DOHH2 (cell line): ENCODE results near the gene L3MBTL4.
"Not testable (repeated sequence)": the region's sequence is repeated elsewhere in the genome, so short reads cannot be mapped to it uniquely, and the experiment has no call there.

ENCODE experiments used
- H3F3A ChIP-seq: fragments of 200-600 bp; sonication (generic), shearing (Covaris generic); 2 replicates; pipeline ENCODE4 v1.6.0; 2016; ENCODE audit warnings: antibody characterized with exemption, mild to moderate bottlenecking; ENCODE audit not compliant: control insufficient read depth, insufficient read depth
- H3K27ac ChIP-seq: fragments of 200-600 bp; sonication (generic); 2 replicates; pipeline ENCODE4 v1.5.1; 2014; ENCODE audit warnings: low read depth, mild to moderate bottlenecking, low read length, moderate library complexity
- H3K27me3 ChIP-seq: fragments of 200-600 bp; sonication (generic); 2 replicates; pipeline ENCODE4 v1.6.1; 2014; ENCODE audit warnings: mild to moderate bottlenecking, low read length, mixed read lengths; ENCODE audit not compliant: control insufficient read depth
- H3K36me3 ChIP-seq: fragments of 200-600 bp; sonication (generic); 2 replicates; pipeline ENCODE4 v1.6.1; 2014; ENCODE audit warnings: mild to moderate bottlenecking, low read length, moderate library complexity, mixed read lengths; ENCODE audit not compliant: control insufficient read depth
- H3K4me1 ChIP-seq: fragments of 200-600 bp; sonication (generic); 2 replicates; pipeline ENCODE4 v1.6.1; 2014; ENCODE audit warnings: mild to moderate bottlenecking, low read length, mixed read lengths; ENCODE audit not compliant: control insufficient read depth
- H3K4me2 ChIP-seq: fragments of 200-600 bp; sonication (generic); 2 replicates; pipeline ENCODE4 v1.6.0; 2014; ENCODE audit warnings: mild to moderate bottlenecking, low read length, moderate library complexity
- H3K4me3 ChIP-seq: fragments of 200-600 bp; sonication (generic); 2 replicates; pipeline ENCODE4 v1.5.1; 2014; ENCODE audit warnings: mild to moderate bottlenecking, low read length, mixed read lengths
- H3K79me2 ChIP-seq: fragments of 200-600 bp; sonication (generic); 2 replicates; pipeline ENCODE4 v1.6.1; 2014; ENCODE audit warnings: mild to moderate bottlenecking, low read length, mixed read lengths; ENCODE audit not compliant: control insufficient read depth
- H3K9me2 ChIP-seq: fragments of 200-600 bp; sonication (generic); replicated peaks from 2 replicates; pipeline ENCODE4 v1.6.1; 2014; ENCODE audit warnings: mild to moderate bottlenecking, low read length, mixed read lengths; ENCODE audit not compliant: control insufficient read depth
- H3K9me3 ChIP-seq: fragments of 200-600 bp; sonication (generic); 2 replicates; pipeline ENCODE4 v1.6.1; 2014; ENCODE audit warnings: antibody characterized with exemption, low read length, mixed read lengths; ENCODE audit not compliant: control insufficient read depth, insufficient read depth
- H4K20me1 ChIP-seq: fragments of 200-600 bp; sonication (generic); 2 replicates; pipeline ENCODE4 v1.6.0; 2014; ENCODE audit warnings: low read depth, mild to moderate bottlenecking, antibody characterized with exemption, low read length, moderate library complexity; ENCODE audit not compliant: control insufficient read depth, insufficient read depth
- EZH2phosphoT487 ChIP-seq: fragments of 200-600 bp; sonication (generic); IDR thresholded peaks from 2 replicates; pipeline ENCODE4 v1.6.1; 2017; ENCODE audit warnings: borderline replicate concordance, mild to moderate bottlenecking, antibody characterized with exemption, low read length, moderate library complexity, mixed read lengths
- TF ChIP-seq, protein P1 (sequence below): fragments of 200-600 bp; sonication (generic); IDR thresholded peaks from one replicate; pipeline ENCODE4 v1.5.1; 2014; ENCODE audit warnings: antibody characterized with exemption, mild to moderate bottlenecking, low read depth, low read length; ENCODE audit not compliant: poor library complexity, severe bottlenecking

L3MBTL4 gene

DNA sequence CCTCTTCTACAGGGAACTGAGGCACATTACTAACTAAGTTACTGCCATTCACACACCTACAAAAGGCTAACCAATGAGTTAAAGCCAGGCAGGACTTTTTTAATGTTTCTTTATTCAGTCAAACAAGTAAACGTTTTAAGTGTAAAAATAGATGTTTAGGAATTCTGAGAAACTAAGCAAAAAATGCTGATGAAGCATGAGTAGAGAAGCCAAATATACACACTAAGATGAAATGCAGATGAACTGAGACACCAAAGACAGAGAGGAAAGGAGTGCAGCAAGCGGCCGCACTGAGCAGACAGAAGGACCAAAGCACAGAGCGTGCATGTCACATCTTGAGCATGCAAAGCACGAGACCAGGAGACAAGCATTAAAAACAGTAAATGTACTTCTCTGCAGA is 17.9 kb downstream of the L3MBTL4 start:
- Histone ChIP-seq H3K4me1 (no peaks in the 10 kb centered on the region), H3K27me3 (no peaks in the 10 kb centered on the region), H3K27ac (no peak overlapping the region), H3F3A (no peaks in the 10 kb centered on the region), H3K79me2 (no peaks in the 10 kb centered on the region), H3K9me3 (no peaks in the 10 kb centered on the region), H3K4me2 (no peak overlapping the region), H3K9me2 (no peaks in the 10 kb centered on the region), H3K36me3 (no peaks in the 10 kb centered on the region), H4K20me1 (no peaks in the 10 kb centered on the region), H3K4me3 (no peak overlapping the region)
- TF ChIP-seq, protein P1, sequence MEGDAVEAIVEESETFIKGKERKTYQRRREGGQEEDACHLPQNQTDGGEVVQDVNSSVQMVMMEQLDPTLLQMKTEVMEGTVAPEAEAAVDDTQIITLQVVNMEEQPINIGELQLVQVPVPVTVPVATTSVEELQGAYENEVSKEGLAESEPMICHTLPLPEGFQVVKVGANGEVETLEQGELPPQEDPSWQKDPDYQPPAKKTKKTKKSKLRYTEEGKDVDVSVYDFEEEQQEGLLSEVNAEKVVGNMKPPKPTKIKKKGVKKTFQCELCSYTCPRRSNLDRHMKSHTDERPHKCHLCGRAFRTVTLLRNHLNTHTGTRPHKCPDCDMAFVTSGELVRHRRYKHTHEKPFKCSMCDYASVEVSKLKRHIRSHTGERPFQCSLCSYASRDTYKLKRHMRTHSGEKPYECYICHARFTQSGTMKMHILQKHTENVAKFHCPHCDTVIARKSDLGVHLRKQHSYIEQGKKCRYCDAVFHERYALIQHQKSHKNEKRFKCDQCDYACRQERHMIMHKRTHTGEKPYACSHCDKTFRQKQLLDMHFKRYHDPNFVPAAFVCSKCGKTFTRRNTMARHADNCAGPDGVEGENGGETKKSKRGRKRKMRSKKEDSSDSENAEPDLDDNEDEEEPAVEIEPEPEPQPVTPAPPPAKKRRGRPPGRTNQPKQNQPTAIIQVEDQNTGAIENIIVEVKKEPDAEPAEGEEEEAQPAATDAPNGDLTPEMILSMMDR, result no peak
- TF ChIP-seq EZH2phosphoT487, result no peak

DNA sequence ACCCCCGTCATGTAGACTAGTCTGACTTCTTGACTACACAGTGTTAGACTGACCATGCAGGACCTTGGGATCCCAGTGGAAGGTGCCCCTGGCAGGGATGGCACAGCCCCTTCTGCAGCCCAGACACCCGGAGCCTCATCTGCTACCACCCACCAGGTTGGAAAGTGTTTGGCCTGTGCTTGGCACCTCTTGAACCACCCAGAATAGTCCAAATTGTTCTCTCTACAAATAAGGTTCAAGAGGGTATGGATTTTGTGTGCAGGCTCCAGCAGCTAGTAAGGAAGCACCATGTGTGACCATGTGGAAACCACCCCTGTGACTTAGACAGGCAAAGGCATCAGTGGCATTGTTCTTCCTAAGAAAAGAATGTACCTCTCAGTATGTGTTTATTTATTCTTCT is 18.4 kb downstream of the L3MBTL4 start:
- Histone ChIP-seq H3K4me1 (no peaks in the 10 kb centered on the region), H3K9me2 (no peaks in the 10 kb centered on the region), H3K36me3 (no peaks in the 10 kb centered on the region), H3K4me3 (no peak overlapping the region), H3K9me3 (no peaks in the 10 kb centered on the region), H3K27ac (no peak overlapping the region), H3K27me3 (no peaks in the 10 kb centered on the region), H3K79me2 (no peaks in the 10 kb centered on the region), H3F3A (no peaks in the 10 kb centered on the region), H3K4me2 (no peak overlapping the region), H4K20me1 (no peaks in the 10 kb centered on the region)
- TF ChIP-seq, protein P1, result no peak

DNA sequence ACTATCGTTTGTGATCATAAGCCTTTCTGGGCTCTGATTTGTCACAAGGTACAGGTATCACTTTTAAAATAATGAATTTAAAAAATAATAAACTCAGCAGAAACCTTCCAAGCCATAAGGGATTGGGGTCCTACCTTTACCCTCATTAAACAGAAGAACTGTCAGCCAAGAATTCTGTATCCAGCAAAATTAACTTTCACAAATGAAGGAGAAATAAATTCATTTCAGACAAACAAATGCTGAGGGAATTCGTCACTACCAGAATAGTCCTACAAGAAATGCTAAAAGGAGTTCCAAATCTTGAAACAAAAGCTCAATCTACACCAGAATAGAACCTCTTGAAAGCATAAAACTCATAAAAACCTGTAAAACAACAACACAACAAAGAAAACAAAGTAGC is 25.7 kb downstream of the L3MBTL4 start:
- H3K4me2 ChIP-seq, result no peak overlapping the region
- no peaks in the 10 kb centered on the region for H3K4me1 ChIP-seq
- H4K20me1 ChIP-seq, result no peaks in the 10 kb centered on the region
- H3K4me3 ChIP-seq, result no peak overlapping the region
- H3F3A ChIP-seq, result no peaks in the 10 kb centered on the region
- no peaks in the 10 kb centered on the region for H3K27me3 ChIP-seq
- H3K36me3 ChIP-seq, result no peaks in the 10 kb centered on the region
- no peaks in the 10 kb centered on the region for H3K9me3 ChIP-seq
- no peak for TF ChIP-seq EZH2phosphoT487
- TF ChIP-seq, protein P1, result no peak
- H3K9me2 ChIP-seq, result no peaks in the 10 kb centered on the region
- no peaks in the 10 kb centered on the region for H3K79me2 ChIP-seq
- H3K27ac ChIP-seq, result no peak overlapping the region

DNA sequence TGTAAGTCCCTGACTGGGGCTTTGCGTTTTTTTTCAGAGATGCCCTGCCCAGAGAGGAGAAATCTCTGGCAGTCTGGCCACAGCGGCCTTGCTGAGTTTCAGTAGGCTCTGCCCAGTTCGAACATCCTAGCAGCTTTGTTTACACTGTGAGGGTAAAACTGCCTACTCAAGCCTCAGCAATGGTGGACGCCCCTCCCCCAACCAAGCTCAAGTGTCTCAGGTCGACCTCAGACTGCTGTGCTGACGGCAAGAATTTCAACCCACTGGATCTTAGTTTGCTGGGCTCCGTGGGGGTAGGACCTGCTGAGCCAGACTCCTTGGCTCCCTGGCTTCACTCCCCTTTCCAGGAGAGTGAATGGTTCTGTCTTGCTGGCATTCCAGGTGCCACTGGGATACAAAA is 31.7 kb downstream of the L3MBTL4 start:
- H3K27ac ChIP-seq, result no peak overlapping the region
- H3K4me1 ChIP-seq, result no peaks in the 10 kb centered on the region
- H4K20me1 ChIP-seq, result no peaks in the 10 kb centered on the region
- H3F3A ChIP-seq, result no peaks in the 10 kb centered on the region
- no peak for TF ChIP-seq EZH2phosphoT487
- TF ChIP-seq, protein P1, result no peak
- H3K4me2 ChIP-seq, result no peak overlapping the region
- no peaks in the 10 kb centered on the region for H3K27me3 ChIP-seq
- H3K79me2 ChIP-seq, result no peaks in the 10 kb centered on the region
- H3K36me3 ChIP-seq, result no peaks in the 10 kb centered on the region
- H3K4me3 ChIP-seq, result no peak overlapping the region
- no peaks in the 10 kb centered on the region for H3K9me2 ChIP-seq
- H3K9me3 ChIP-seq, result no peaks in the 10 kb centered on the region

GRCh38 chr18:6377473-6377872 is 37.2 kb downstream of the L3MBTL4 start:
- H3K9me3 ChIP-seq, H3K27ac ChIP-seq, H3K4me3 ChIP-seq, H3K4me2 ChIP-seq, H3K79me2 ChIP-seq, H3K36me3 ChIP-seq, H3K27me3 ChIP-seq, H4K20me1 ChIP-seq, H3K4me1 ChIP-seq, H3K9me2 ChIP-seq, H3F3A ChIP-seq: not testable (repeated sequence)
